PFSK-1 (cell line): ENCODE data around the gene PPP1R2B.

Source experiments
- FOXP2 ChIP-seq: optimal IDR thresholded peaks from 2 replicates; pipeline ENCODE3; 2011; ENCODE audit warnings: borderline replicate concordance, control low read depth, inconsistent platforms; ENCODE audit not compliant: insufficient read depth; ENCODE audit errors: extremely low read length, extremely low read depth
- POLR2AphosphoS5 ChIP-seq: IDR thresholded peaks from 2 replicates; pipeline ENCODE4 v1.6.1; 2012; ENCODE audit warnings: low read depth, mild to moderate bottlenecking, control low read depth, low read length, moderate library complexity
- SIN3A ChIP-seq: IDR thresholded peaks from 2 replicates; pipeline ENCODE4 v1.6.1; 2012; ENCODE audit warnings: mild to moderate bottlenecking, low read length, moderate library complexity, borderline replicate concordance; ENCODE audit not compliant: insufficient read depth
- TAF1 ChIP-seq: IDR thresholded peaks from 2 replicates; pipeline ENCODE4 v1.6.1; 2012; ENCODE audit warnings: low read length, control low read depth, borderline replicate concordance; ENCODE audit not compliant: insufficient read depth
- TF ChIP-seq, protein P1 (sequence below), 2 experiments: IDR thresholded peaks; 2 replicates each; pipeline versions ENCODE4 v1.6.1 to v1.8.0; 2011 to 2012; ENCODE audit warnings: low read depth in 2 of 2, low read length in 2 of 2, control low read depth in 1 of 2, inconsistent platforms in 1 of 2, mild to moderate bottlenecking in 1 of 2, moderate library complexity in 1 of 2; ENCODE audit not compliant: insufficient read depth in 1 of 2

Gene PPP1R2B

DNA sequence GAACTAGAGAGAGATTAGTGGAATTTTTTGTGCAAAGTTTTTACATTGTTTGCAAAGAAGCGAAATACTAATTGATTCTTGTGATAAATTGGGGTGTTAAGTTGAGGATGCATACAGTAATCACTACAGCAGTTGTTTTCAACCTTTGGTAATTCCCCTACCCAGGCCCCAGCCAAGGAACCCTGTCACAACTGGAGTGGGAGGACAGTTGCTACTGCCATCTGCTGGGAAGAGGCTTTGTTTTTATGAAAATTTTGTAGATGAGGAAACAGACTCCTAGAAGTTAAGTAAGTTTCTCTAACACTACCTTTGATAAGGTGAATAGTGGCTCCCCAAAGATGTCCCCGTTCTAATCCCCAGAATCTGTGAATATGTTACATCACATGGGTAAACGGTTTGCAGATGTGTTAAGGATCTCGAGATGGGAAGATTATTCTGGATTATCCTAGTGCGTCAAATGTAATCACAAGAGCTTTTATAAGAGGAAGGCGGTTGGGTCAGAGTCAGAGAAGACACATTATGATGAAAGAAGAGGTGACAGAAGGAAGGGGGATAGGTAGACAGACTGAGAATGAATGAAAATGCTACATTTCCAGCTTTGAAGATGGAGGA, 34.0 kb upstream of the PPP1R2B start:
- TF ChIP-seq SIN3A (no peak), FOXP2 (no peak), TAF1 (no peak), POLR2AphosphoS5 (no peak)
- TF ChIP-seq, protein P1, sequence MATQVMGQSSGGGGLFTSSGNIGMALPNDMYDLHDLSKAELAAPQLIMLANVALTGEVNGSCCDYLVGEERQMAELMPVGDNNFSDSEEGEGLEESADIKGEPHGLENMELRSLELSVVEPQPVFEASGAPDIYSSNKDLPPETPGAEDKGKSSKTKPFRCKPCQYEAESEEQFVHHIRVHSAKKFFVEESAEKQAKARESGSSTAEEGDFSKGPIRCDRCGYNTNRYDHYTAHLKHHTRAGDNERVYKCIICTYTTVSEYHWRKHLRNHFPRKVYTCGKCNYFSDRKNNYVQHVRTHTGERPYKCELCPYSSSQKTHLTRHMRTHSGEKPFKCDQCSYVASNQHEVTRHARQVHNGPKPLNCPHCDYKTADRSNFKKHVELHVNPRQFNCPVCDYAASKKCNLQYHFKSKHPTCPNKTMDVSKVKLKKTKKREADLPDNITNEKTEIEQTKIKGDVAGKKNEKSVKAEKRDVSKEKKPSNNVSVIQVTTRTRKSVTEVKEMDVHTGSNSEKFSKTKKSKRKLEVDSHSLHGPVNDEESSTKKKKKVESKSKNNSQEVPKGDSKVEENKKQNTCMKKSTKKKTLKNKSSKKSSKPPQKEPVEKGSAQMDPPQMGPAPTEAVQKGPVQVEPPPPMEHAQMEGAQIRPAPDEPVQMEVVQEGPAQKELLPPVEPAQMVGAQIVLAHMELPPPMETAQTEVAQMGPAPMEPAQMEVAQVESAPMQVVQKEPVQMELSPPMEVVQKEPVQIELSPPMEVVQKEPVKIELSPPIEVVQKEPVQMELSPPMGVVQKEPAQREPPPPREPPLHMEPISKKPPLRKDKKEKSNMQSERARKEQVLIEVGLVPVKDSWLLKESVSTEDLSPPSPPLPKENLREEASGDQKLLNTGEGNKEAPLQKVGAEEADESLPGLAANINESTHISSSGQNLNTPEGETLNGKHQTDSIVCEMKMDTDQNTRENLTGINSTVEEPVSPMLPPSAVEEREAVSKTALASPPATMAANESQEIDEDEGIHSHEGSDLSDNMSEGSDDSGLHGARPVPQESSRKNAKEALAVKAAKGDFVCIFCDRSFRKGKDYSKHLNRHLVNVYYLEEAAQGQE (IDR thresholded peaks at IDR 0.05; ENCODE audit: insufficient read depth in 1 of 2, low read depth in 2 of 2, low read length in 2 of 2): no peak

DNA sequence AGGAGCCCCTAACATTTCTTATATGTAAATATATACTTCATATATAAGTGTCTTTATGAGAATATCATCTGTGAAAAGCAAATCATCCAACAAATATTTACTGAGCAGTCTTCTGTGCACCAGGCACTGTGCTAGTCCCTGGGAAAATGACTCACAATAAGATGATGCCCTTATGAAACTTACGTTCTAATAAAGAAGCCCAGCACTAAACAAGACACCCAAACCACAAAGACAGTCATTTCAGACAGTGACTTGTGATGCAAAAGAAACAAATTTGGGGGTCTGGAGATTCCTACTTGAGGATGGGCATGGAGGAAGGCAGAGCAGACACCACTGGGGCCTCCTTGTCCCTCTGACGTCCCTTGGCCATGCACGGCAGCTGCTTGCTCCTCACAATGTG, 30.6 kb upstream of the PPP1R2B start:
- TF ChIP-seq TAF1 (no peak), FOXP2 (no peak), SIN3A (no peak), POLR2AphosphoS5 (no peak)
- TF ChIP-seq, protein P1 (IDR thresholded peaks at IDR 0.05; ENCODE audit: insufficient read depth in 1 of 2, low read depth in 2 of 2, low read length in 2 of 2): no peak

DNA sequence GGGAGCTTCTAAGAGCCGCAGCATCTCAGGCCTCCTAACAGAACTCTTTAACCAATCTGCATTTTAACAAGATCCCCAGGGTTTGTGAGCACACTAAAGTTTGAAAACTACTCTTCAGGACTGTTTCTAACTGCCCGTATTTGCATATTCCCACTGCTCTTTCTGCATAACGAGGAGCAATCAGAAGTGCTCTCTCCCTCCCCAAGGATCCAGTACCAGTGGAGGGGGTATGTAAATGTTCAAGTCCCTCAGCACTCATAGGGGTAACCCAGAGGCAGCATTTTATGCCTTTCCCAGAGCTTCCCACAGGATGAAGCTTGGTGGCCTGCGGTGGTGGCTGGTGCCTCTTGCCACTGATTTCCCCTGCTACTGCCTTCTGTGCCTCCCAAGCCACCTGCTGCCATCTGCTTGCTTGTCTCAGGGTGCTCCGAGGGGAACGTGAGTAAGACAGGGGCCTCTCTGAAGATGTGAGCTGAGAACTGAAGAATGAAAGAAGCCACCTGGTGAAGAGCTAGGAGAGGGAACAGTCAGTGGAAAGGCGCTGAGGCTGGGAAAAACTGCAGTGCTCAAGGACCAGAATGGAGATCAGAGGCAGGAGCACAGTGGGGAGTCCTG, 30.0 kb upstream of the PPP1R2B start:
- no peak for TF ChIP-seq TAF1
- TF ChIP-seq SIN3A: no peak
- TF ChIP-seq, protein P1 (IDR thresholded peaks at IDR 0.05; ENCODE audit: insufficient read depth in 1 of 2, low read depth in 2 of 2, low read length in 2 of 2): no peak
- TF ChIP-seq FOXP2: no peak
- TF ChIP-seq POLR2AphosphoS5: no peak

DNA sequence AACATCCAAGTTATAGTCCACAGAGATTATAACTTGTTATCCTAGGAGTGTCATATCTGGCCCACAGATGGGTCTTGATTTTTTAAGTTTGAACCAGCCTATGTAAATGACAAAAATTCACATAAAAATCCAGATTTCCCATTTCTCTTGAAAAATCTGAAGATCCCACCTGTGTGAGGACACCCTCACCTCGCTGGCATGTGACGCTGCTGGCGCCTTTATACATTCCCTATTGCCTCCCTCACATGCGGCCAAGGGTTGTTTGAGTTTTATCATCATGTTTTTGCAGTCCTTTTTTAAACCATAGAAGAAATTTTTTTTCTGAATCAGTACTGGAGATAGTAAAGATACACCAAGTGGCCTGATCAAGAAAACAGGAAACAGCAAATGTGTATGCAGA, 25.9 kb upstream of the PPP1R2B start:
- TF ChIP-seq TAF1 (no peak), SIN3A (no peak), POLR2AphosphoS5 (no peak), FOXP2 (no peak)
- TF ChIP-seq, protein P1 (IDR thresholded peaks at IDR 0.05; ENCODE audit: insufficient read depth in 1 of 2, low read depth in 2 of 2, low read length in 2 of 2): no peak
